Stimulated activated CD8-positive, alpha-beta memory T cell treated with anti-CD3 and anti-CD28 coated beads, Interleukin-15, amount 100 ng/mL, for 4 hours (primary cell): ENCODE measurements around the gene MAST2.
"Not testable (repeated sequence)": the region's sequence is repeated elsewhere in the genome, so short reads cannot be mapped to it uniquely, and the experiment has no call there.

Experiments used
- DNase-seq, 2 donors: peaks; one replicate each; pipeline ENCODE4 v3.0.0-alpha.2; 2020; ENCODE audit warnings: low read depth in 2 of 2

The MAST2 gene

GRCh38 chr1:45857755-45858492 is 54.5 kb downstream of the MAST2 start:
- not testable (repeated sequence) for DNase-seq

- no peak for DNase-seq
These were observed 55.8 kb downstream of the MAST2 start for GRCh38 chr1:45859221-45859620.

GRCh38 chr1:45862008-45862407 is 58.6 kb downstream of the MAST2 start:
- no peak for DNase-seq

GRCh38 chr1:45863218-45863617 is 59.8 kb downstream of the MAST2 start:
- no peak for DNase-seq

DNA sequence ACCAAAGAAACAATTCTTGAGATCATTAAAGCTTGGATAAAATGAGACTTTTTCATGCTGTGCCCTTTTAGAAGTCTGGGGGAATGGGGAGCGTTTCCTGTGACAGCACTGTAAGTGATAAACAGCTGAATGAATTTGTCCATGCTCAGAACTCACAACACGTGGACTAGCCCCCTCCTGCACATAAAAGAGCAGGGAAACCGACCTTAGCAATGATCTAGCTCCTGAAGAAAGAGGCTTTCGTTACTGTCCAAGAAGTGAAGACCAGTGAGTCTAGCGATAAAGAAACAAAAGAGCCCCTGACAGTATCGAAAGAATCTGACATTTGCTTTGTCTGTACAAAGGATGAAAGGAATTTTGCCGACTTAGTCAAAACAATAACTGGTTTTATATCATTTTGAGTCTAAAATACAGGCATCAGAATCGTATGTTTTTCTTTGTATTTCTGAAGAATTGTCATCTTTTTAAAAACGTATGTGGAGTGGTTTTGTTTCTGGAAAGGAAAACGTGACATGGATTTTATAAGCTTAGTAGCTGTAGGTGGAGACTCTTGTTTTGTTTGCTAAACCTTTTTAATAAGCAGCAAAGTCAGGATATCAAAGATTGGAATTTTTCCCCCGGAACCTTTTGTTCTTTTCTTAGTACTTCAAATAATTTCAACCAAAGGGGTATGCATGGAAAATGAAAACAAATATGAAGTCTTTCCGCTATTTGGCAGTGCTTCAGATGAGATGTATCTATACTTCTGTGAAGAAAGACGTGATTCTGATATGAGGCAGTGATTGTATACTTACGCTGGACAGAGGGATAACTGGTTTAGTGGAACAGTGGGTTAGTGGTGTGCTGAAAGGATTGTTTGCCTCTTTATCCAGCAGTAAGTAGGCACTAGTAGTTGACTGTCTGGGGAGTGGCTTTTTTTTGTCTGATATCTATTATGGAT is 61.0 kb downstream of the MAST2 start:
- DNase-seq = no peak

GRCh38 chr1:45867697-45868348 is 64.4 kb downstream of the MAST2 start:
- DNase-seq = no peak

DNA sequence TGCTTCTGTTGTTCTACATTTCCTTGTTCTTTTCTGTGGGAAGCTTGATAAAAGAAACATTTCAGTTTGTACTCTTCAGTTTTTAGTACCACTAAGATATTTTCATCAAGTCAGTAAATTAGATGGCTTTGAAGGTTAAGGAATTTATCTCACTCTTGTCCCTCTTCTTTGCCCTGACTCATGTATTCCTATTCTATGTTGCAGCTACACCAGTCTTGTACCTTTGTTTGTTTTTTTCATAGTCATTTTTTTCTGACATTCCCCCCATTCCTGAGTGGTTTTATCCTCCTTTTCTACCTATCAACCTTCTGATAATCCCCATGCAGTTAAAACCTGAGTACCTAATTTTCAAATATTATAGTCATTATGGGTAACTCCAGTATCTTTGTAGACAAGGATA is 65.4 kb downstream of the MAST2 start:
- no peak for DNase-seq

DNA sequence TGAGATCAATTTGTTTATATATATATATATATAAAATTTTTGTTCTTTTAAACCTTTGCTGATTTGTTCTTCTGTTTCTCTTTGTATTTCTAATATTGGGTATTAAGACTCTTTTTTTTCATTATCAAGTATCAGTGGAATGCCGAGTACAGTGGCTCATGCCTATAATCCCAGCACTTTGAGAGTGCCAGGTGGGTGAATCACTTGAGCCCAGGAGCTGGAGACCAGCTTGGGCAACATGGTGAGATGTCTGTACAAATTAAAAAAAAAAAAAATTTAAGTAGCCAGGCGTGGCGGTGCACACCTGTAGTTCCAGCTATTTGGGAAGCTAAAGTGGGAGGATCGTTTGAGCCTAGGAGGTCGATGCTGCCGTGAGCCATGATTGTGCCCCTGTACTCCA is 67.1 kb downstream of the MAST2 start:
- no peak for DNase-seq

DNA sequence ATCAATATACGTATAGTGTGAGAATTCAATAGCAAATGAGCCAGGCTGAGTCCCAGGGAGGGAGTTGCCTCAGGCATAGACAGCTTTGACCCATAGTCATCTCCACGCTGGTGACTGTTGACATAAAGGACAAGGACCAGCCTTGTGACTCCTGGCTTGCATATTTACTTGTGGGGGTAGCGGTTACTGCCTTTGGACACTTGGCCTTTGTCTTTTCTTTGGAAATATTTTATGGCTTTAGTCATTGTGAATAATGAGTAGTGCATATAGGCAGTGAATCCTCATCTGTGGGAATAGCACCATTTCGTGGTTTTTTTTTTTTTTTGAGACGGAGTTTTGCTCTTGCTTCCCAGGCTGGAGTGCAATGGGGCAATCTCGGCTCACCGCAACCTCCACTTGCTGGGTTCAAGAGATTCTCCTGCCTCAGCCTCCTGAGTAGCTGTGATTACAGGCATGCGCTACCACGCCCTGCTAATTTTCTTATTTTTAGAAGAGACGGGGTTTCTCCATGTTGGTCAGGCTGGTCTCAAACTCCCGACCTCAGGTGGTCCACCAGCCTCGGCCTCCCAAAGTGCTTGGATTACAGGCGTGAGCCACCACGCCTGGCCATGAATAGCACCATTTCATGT is 68.9 kb downstream of the MAST2 start:
- DNase-seq = not testable (repeated sequence)

GRCh38 chr1:45876000-45876617 is 72.7 kb downstream of the MAST2 start:
- DNase-seq = no peak

DNA sequence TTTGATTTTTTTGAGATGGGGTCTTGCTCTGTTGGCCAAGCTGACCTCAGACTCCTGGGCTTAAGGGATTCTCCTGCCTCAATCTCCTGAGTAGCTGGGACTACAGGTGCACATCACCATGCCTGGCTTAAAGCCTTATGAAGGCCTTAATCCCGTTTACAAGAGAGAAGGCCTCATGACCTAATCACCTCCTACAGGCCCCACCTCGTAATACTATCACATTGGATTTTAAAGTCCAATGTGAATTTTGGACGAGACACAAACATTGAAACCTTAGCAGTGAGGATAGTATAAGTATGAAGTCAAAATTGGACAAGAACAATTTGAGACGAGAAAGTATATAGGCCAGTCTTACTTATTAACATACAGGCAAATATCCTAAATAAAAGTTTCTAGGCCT is 73.9 kb downstream of the MAST2 start:
- DNase-seq = no peak

- DNase-seq = no peak
These were observed 76.6 kb downstream of the MAST2 start for GRCh38 chr1:45879885-45880598.

DNA sequence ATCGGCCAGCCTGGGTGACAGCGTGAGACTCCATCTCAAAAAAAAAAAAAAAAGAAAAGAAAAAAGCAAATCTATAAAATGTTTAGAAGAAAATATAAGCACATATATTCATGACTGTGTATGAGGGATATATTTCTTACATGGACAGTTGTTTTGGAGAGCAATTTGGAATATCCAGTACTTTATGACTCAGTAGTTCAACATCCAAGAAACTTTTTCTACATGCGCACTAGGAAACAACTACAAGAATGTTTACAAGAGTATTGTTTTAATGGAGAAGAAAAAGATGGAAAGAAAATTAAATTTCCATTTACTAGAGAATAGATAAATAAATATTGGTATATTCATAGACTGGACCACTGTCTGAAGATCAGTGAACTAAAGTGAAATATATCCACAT is 77.5 kb downstream of the MAST2 start:
- DNase-seq = no peak

DNA sequence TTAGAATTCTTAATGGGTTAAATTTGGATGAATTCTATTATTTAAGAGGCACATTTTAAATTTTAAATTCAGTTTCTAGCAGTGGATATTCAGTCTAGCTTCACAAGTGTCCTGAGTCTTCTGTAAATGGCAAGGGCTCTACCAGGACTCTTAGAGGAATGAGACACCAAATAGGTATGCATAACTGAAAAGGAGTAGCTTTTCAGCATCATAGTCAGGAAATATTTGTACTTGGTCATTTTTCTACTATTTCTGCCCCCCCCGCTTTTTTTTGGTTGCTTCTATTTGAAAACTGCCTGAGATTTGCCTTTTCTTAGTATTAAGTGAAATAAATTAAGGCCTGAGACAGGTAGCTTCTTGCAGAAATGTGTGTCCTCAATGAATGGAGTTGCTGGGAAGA is 80.2 kb downstream of the MAST2 start:
- no peak for DNase-seq

- DNase-seq = no peak
These were observed 81.3 kb downstream of the MAST2 start for GRCh38 chr1:45884700-45885099.

DNA sequence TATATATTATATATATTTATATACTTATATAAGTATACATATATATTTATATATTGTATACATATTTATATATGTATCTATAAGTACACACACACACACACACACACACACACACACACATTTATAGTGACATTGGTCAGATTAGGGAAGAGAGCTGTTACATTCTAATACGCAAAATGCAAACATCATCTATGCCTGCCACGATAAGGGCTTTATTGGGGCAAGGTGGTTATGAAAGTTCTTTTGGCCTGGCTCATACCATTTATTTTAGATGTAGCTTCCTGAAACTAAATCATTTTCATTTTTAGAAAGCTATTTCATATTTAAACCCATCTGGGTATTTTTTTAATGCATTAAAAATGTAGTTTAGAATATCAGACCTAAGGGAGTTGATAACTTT is 82.8 kb downstream of the MAST2 start:
- no peak for DNase-seq

GRCh38 chr1:45887156-45887842 is 83.9 kb downstream of the MAST2 start:
- DNase-seq = no peak

DNA sequence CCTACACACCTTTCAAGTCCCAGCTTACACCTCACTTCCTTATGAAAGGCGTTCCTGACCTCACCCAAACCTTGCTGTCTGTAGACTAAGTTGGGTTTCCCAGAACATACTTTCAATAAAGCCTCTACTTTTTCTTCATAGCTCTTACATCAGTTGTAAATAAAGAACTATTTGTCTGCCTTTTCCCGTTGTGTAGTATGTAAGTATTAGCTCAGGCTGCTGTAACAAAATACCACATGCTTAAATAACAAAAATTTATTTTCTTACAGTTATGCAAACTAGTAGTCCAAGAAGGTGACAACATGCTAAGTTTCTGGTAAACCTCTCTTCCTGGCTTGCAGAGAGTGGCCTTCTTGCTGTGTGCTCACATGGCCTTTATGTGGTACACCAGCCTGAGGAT is 86.7 kb downstream of the MAST2 start:
- DNase-seq = no peak

DNA sequence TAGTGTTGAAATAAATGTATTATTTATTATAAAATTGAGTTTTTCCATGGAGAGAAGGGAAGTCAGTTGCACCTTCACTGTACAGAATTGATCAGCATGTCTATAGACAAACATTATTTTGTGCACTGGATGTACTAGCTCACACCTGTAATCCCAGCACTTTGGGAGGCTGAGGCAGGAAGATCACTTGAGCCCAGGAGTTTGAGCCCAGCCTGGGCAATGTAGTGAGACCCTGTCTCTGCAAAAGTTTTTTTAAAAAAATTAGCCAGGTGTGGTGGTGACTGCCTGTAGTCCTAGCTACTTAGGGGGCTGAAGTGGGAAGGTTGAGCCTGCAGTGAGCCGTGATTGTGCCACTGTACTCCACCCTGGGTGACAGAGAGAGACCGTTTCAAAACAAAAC is 87.7 kb downstream of the MAST2 start:
- DNase-seq = no peak

- DNase-seq = no peak
These were observed 88.8 kb downstream of the MAST2 start for GRCh38 chr1:45892068-45892785.
